Measurements from ENCODE around the gene FOXP1.

DNA sequence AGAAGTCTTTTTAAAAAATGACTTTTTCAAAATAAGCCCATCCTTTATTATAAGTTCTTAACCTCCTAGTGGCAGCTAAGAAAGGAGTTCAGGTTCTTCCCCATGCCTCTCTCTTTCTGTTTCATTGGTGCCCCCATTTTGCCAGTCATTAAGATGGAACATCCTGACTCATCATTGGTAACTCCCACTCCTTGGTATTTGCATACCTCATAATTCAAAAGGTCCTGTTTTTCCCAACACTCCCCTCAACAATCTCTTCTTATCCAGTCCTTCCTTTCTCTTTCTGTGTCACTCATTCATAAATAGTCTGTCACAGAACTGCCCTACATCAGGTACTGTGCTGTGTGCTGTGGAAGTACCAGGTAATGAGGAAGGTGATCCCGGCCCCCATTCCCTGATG, 394.0 kb downstream of the FOXP1 start:
- TF ChIP-seq TAF1 (IDR thresholded peaks at IDR 0.05; ENCODE audit: low read depth, low read length) (no peak), POLR2AphosphoS5 (IDR thresholded peaks at IDR 0.05; ENCODE audit: low read depth, low read length) (no peak), PAX5 (IDR thresholded peaks at IDR 0.05; ENCODE audit: insufficient read depth, low read length, severe bottlenecking) (no peak)
